Prostate gland (tissue), 2 donors: Measurements from ENCODE around the gene NTSR2.

Source experiments
- CTCF ChIP-seq, 4 experiments: fragments of 200-600 bp in 2 of 4; fragments of 450-650 bp in 2 of 4; sonication (generic) in 2 of 4; IDR thresholded peaks; 1 replicate in 3 of 4; 2 replicates in 1 of 4; pipeline ENCODE4 v1.5.1; 2016 to 2019; ENCODE audit warnings: antibody characterized with exemption in 4 of 4, mild to moderate bottlenecking in 2 of 4, moderate library complexity in 2 of 4
- POLR2A ChIP-seq: fragments of 450-650 bp; IDR thresholded peaks from one replicate; pipeline ENCODE4 v1.6.1; 2016; ENCODE audit warnings: antibody characterized with exemption, mild to moderate bottlenecking
- POLR2AphosphoS5 ChIP-seq: sonication (generic); formaldehyde crosslinking; IDR thresholded peaks from one replicate; pipeline ENCODE4 v1.6.1; 2017; ENCODE audit warnings: antibody characterized with exemption

GRCh38 chr2:11649093-11649492, 20.9 kb downstream of the NTSR2 start:
- TF ChIP-seq POLR2A (no peak), CTCF (IDR thresholded peaks at IDR 0.05) (no peak), POLR2AphosphoS5 (no peak)
